SK-N-MC (cell line): Measurements from ENCODE around the gene EXOSC2.

ENCODE experiments used
- EZH2 ChIP-seq: fragments of 200-600 bp; sonication (generic); IDR thresholded peaks from one replicate; pipeline ENCODE4 v1.6.1; 2017; ENCODE audit warnings: antibody characterized with exemption
- POLR2AphosphoS5 ChIP-seq: IDR thresholded peaks from 2 replicates; pipeline ENCODE4 v1.6.1; 2012; ENCODE audit warnings: mild to moderate bottlenecking, low read depth, low read length, borderline replicate concordance

- TF ChIP-seq POLR2AphosphoS5 (no peak), EZH2 (no peak)
Observed at GRCh38 chr9:130738281-130738680, 44.7 kb downstream of the EXOSC2 start.
